C4-2B (cell line): ENCODE results near the gene ZFAND6.

Source experiments
- ZFX ChIP-seq: fragments of 450-650 bp; IDR thresholded peaks from 2 replicates; pipeline ENCODE4 v1.6.1; 2017
- TF ChIP-seq, protein P1 (sequence below): fragments of 450-650 bp; conservative IDR thresholded peaks from 2 replicates; pipeline ENCODE4 v1.5.1; 2017; ENCODE audit warnings: mild to moderate bottlenecking

DNA sequence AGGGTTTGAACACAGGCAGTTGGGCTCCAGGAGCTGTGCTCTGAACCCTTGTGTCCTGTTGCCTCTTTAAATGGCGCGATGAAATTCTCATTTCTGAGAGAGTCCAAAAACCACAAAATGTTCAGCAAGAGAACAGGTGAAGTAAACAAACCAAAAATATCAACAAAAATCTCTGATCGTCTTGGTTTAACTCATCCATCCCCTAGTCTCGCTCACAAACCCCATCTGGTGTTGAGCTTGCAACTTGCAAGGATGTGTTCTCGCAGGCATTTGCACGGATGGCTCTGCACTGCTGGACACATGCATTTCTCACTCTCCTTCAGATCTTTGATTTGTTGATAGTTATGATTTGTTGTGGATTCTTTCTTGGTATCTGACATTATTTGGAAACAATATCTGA lies 124.4 kb downstream of the ZFAND6 start:
- TF ChIP-seq, protein P1, sequence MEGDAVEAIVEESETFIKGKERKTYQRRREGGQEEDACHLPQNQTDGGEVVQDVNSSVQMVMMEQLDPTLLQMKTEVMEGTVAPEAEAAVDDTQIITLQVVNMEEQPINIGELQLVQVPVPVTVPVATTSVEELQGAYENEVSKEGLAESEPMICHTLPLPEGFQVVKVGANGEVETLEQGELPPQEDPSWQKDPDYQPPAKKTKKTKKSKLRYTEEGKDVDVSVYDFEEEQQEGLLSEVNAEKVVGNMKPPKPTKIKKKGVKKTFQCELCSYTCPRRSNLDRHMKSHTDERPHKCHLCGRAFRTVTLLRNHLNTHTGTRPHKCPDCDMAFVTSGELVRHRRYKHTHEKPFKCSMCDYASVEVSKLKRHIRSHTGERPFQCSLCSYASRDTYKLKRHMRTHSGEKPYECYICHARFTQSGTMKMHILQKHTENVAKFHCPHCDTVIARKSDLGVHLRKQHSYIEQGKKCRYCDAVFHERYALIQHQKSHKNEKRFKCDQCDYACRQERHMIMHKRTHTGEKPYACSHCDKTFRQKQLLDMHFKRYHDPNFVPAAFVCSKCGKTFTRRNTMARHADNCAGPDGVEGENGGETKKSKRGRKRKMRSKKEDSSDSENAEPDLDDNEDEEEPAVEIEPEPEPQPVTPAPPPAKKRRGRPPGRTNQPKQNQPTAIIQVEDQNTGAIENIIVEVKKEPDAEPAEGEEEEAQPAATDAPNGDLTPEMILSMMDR, result no peak; the same call in 1 of the 2 replicates
- no peak for TF ChIP-seq ZFX
